GM23338 (cell line): ENCODE results near the gene TSNAX. TPM values are rescaled to one million over a fixed set of nuclear protein-coding genes. Genes with fewer than 3 reads are reported as not detected.

Experiments used
- ATAC-seq: fragments of 200-7000 bp; cut with Tn5 transposase; 3 replicates; pipeline ENCODE4 v1.9.1; 2020
- DNase-seq: peaks from one replicate; pipeline ENCODE4 v3.0.0-alpha.2; 2015; ENCODE audit warnings: low spot score
- H2AFZ ChIP-seq: fragments of 200-600 bp; sonication (generic); 2 replicates; pipeline ENCODE4 v1.8.0; 2016; ENCODE audit warnings: antibody characterized with exemption, mild to moderate bottlenecking, moderate library complexity
- H3F3A ChIP-seq: fragments of 200-600 bp; sonication (generic); replicated peaks from 2 replicates; pipeline ENCODE4 v1.8.0; 2017; ENCODE audit warnings: antibody characterized with exemption, mixed run types, low read depth
- H3K27ac ChIP-seq: fragments of 200-600 bp; sonication (generic); 2 replicates; pipeline ENCODE4 v1.6.1; 2016; ENCODE audit warnings: low read depth
- H3K27me3 ChIP-seq: fragments of 200-600 bp; sonication (generic); 2 replicates; pipeline ENCODE4 v1.8.0; 2016; ENCODE audit warnings: mild to moderate bottlenecking, mixed run types, moderate library complexity; ENCODE audit not compliant: insufficient read depth
- H3K36me3 ChIP-seq: fragments of 200-600 bp; sonication (generic); 2 replicates; pipeline ENCODE4 v1.8.0; 2016; ENCODE audit warnings: mild to moderate bottlenecking; ENCODE audit not compliant: insufficient read depth
- H3K4me1 ChIP-seq: fragments of 200-600 bp; sonication (generic); 2 replicates; pipeline ENCODE4 v1.8.0; 2016; ENCODE audit warnings: mild to moderate bottlenecking, moderate library complexity; ENCODE audit not compliant: insufficient read depth
- H3K4me2 ChIP-seq: fragments of 200-600 bp; sonication (generic); 2 replicates; pipeline ENCODE4 v1.7.1; 2017; ENCODE audit warnings: mixed run types
- H3K4me3 ChIP-seq: fragments of 200-600 bp; sonication (generic); 2 replicates; pipeline ENCODE4 v1.6.1; 2016; ENCODE audit warnings: mixed run types
- H3K79me2 ChIP-seq: fragments of 200-600 bp; sonication (generic); replicated peaks from 2 replicates; pipeline ENCODE4 v1.8.0; 2017; ENCODE audit warnings: mild to moderate bottlenecking; ENCODE audit not compliant: insufficient read depth
- H3K9me2 ChIP-seq: fragments of 200-600 bp; sonication (generic); 2 replicates; pipeline ENCODE4 v1.8.0; 2017; ENCODE audit not compliant: insufficient read depth
- H4K20me1 ChIP-seq: fragments of 200-600 bp; sonication (generic); replicated peaks from 2 replicates; pipeline ENCODE4 v1.8.0; 2017; ENCODE audit warnings: mild to moderate bottlenecking; ENCODE audit not compliant: insufficient read depth
- H3K27ac Mint-ChIP-seq: 2 replicates; pipeline ENCODE4 v1.8.0; 2020; ENCODE audit warnings: inconsistent platforms, mild to moderate bottlenecking, moderate library complexity, mixed read lengths
- H3K27me3 Mint-ChIP-seq: 3 replicates; pipeline ENCODE4 v1.8.0; 2022; ENCODE audit warnings: low read depth, mild to moderate bottlenecking, moderate library complexity, mixed read lengths, inconsistent platforms; ENCODE audit not compliant: insufficient read depth, poor library complexity
- H3K36me3 Mint-ChIP-seq: 3 replicates; pipeline ENCODE4 v1.8.0; 2021; ENCODE audit warnings: low read depth, mild to moderate bottlenecking, inconsistent platforms, moderate library complexity, mixed read lengths
- H3K4me1 Mint-ChIP-seq: 3 replicates; pipeline ENCODE4 v1.8.0; 2020; ENCODE audit warnings: mild to moderate bottlenecking, inconsistent platforms, mixed read lengths
- H3K4me3 Mint-ChIP-seq: 3 replicates; pipeline ENCODE4 v1.8.0; 2021; ENCODE audit warnings: moderate library complexity, mild to moderate bottlenecking, inconsistent platforms, mixed read lengths
- H3K9me3 Mint-ChIP-seq: 3 replicates; pipeline ENCODE4 v1.8.0; 2020; ENCODE audit warnings: moderate library complexity, mild to moderate bottlenecking, inconsistent platforms, mixed read lengths
- CREB1 ChIP-seq: fragments of 250-450 bp; sonication (Bioruptor Pico); IDR thresholded peaks from 2 replicates; pipeline ENCODE4 v1.5.0; 2020; ENCODE audit warnings: low read depth, mild to moderate bottlenecking, moderate library complexity
- CTCF ChIP-seq, 2 experiments: fragments of 200-600 bp in 1 of 2; sonication (generic) in 1 of 2; conservative IDR thresholded peaks; 2 replicates each; pipeline versions ENCODE4 v1.5.1 to v1.6.1; 2016 to 2017; ENCODE audit warnings: antibody characterized with exemption in 2 of 2, low read depth in 2 of 2, mild to moderate bottlenecking in 2 of 2, moderate library complexity in 1 of 2
- EZH2 ChIP-seq: fragments of 200-600 bp; sonication (generic); IDR thresholded peaks from one replicate; pipeline ENCODE4 v1.8.0; 2017; ENCODE audit warnings: antibody characterized with exemption, mild to moderate bottlenecking, low read depth; ENCODE audit not compliant: unreplicated experiment
- EZH2phosphoT487 ChIP-seq: fragments of 200-600 bp; sonication (generic); IDR thresholded peaks from one replicate; pipeline ENCODE4 v1.8.1; 2018; ENCODE audit warnings: antibody characterized with exemption; ENCODE audit not compliant: unreplicated experiment
- JUNB ChIP-seq: IDR thresholded peaks from one replicate; pipeline ENCODE4 v1.6.1; 2016; ENCODE audit warnings: antibody characterized with exemption; ENCODE audit not compliant: unreplicated experiment
- REST ChIP-seq: IDR thresholded peaks from one replicate; pipeline ENCODE4 v1.6.1; 2018; ENCODE audit warnings: antibody characterized with exemption; ENCODE audit not compliant: unreplicated experiment
- STAT1 ChIP-seq: IDR thresholded peaks from one replicate; pipeline ENCODE4 v1.6.1; 2016; ENCODE audit warnings: antibody characterized with exemption; ENCODE audit not compliant: unreplicated experiment
- ZNF114 ChIP-seq: fragments of 250-450 bp; sonication (Bioruptor Pico); IDR thresholded peaks from 2 replicates; pipeline ENCODE4 v1.5.0; 2020; ENCODE audit warnings: mild to moderate bottlenecking, moderate library complexity
- ZNF462 ChIP-seq: fragments of 250-450 bp; sonication (Bioruptor Pico); IDR thresholded peaks from 2 replicates; pipeline ENCODE4 v1.5.0; 2020; ENCODE audit warnings: mild to moderate bottlenecking, moderate library complexity
- polyA plus RNA-seq: library from polyadenylated mRNA; unstranded; fragments of >200 nt; fragmentation: Nextera tagmentation; extraction: Ambion mirVana; gene quantifications from 2 replicates; pipeline ENCODE4 v1.2.1, GENCODE V29; 2016
- total RNA-seq: library from RNA; depleted of rRNA; stranded (reverse); fragments of >200 nt; shearing (Covaris generic); gene quantifications from 2 replicates; pipeline ENCODE4 v1.2.3, GENCODE V29; 2014

The TSNAX gene
- total and polyA plus RNA-seq, 2 experiments from 2014 or later = 31.5 to 31.7 TPM

GRCh38 chr1:231481289-231481688 is 47.2 kb upstream of the TSNAX start (continued):
- TF ChIP-seq REST (no peak), EZH2 (no peak)

- Histone ChIP-seq H2AFZ (no peak overlapping the region), H3F3A (no peaks in the 10 kb centered on the region), H3K4me1 (no peaks in the 10 kb centered on the region), H3K4me3 (no peak overlapping the region), H3K79me2 (no peaks in the 10 kb centered on the region), H3K36me3 (no peaks in the 10 kb centered on the region), H3K9me2 (no peaks in the 10 kb centered on the region), H3K27me3 (no peaks in the 10 kb centered on the region), H3K4me2 (no peak overlapping the region), H4K20me1 (no peaks in the 10 kb centered on the region), H3K27ac (no peak overlapping the region)
- no peak overlapping the region for H3K27ac Mint-ChIP-seq
- ATAC-seq (no peak), DNase-seq (no peak)
- no peaks in the 10 kb centered on the region for H3K4me1 Mint-ChIP-seq
- H3K27me3 Mint-ChIP-seq = peaks cover 3% of the 10 kb centered on the region
- H3K36me3 Mint-ChIP-seq = no peaks in the 10 kb centered on the region
- H3K9me3 Mint-ChIP-seq = no peaks in the 10 kb centered on the region
- H3K4me3 Mint-ChIP-seq = no peak overlapping the region
- no peak for TF ChIP-seq EZH2phosphoT487
- no peak for TF ChIP-seq ZNF114 (CRISPR knock-in tag)
- no peak for TF ChIP-seq CREB1
- no peak for TF ChIP-seq ZNF462
- no peak for TF ChIP-seq STAT1
- TF ChIP-seq CTCF (conservative IDR thresholded peaks at IDR 0.05; ENCODE audit: low read depth in 2 of 2) = no peak
- TF ChIP-seq JUNB = no peak
- TF ChIP-seq REST = no peak
Measured at GRCh38 chr1:231485029-231485784, 43.3 kb upstream of the TSNAX start.
